HL-60 (cell line): Measurements from ENCODE around the gene FAXC.

Experiments used
- GABPA ChIP-seq: IDR thresholded peaks from 2 replicates; pipeline ENCODE4 v1.6.1; 2012; ENCODE audit warnings: low read depth
- POLR2AphosphoS5 ChIP-seq: IDR thresholded peaks from 2 replicates; pipeline ENCODE4 v1.6.1; 2012; ENCODE audit warnings: low read depth
- SPI1 ChIP-seq: IDR thresholded peaks from 2 replicates; pipeline ENCODE4 v1.6.1; 2012; ENCODE audit warnings: low read depth, mild to moderate bottlenecking, borderline replicate concordance
- TF ChIP-seq, protein P1 (sequence below): IDR thresholded peaks from one replicate; pipeline ENCODE4 v1.5.1; 2011; ENCODE audit warnings: low read length, control low read depth, inconsistent platforms; ENCODE audit not compliant: insufficient read depth
- TF ChIP-seq, protein P2 (sequence below): IDR thresholded peaks from 2 replicates; pipeline ENCODE4 v1.6.1; 2012; ENCODE audit warnings: low read depth; ENCODE audit not compliant: insufficient replicate concordance

DNA sequence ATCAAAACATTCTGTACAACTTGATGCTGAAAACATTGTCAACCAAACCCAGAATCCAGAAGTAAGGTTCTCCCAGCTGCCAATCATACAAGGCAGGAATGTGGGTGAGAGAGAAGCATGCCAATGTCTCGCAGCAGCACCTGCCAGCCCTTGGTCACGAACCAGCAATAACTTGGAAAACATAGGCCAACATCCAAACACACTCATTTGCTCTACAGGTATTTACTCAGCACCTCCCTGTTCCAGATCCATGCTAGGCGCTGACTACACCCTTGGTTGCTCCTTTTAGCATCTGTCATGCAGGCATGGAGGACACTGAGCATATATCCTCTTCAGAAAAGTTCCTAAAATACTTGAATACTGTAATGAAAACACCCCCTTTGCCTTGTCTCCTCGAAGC, 63.6 kb downstream of the FAXC start:
- TF ChIP-seq, protein P1, sequence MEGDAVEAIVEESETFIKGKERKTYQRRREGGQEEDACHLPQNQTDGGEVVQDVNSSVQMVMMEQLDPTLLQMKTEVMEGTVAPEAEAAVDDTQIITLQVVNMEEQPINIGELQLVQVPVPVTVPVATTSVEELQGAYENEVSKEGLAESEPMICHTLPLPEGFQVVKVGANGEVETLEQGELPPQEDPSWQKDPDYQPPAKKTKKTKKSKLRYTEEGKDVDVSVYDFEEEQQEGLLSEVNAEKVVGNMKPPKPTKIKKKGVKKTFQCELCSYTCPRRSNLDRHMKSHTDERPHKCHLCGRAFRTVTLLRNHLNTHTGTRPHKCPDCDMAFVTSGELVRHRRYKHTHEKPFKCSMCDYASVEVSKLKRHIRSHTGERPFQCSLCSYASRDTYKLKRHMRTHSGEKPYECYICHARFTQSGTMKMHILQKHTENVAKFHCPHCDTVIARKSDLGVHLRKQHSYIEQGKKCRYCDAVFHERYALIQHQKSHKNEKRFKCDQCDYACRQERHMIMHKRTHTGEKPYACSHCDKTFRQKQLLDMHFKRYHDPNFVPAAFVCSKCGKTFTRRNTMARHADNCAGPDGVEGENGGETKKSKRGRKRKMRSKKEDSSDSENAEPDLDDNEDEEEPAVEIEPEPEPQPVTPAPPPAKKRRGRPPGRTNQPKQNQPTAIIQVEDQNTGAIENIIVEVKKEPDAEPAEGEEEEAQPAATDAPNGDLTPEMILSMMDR: no peak
- TF ChIP-seq, protein P2, sequence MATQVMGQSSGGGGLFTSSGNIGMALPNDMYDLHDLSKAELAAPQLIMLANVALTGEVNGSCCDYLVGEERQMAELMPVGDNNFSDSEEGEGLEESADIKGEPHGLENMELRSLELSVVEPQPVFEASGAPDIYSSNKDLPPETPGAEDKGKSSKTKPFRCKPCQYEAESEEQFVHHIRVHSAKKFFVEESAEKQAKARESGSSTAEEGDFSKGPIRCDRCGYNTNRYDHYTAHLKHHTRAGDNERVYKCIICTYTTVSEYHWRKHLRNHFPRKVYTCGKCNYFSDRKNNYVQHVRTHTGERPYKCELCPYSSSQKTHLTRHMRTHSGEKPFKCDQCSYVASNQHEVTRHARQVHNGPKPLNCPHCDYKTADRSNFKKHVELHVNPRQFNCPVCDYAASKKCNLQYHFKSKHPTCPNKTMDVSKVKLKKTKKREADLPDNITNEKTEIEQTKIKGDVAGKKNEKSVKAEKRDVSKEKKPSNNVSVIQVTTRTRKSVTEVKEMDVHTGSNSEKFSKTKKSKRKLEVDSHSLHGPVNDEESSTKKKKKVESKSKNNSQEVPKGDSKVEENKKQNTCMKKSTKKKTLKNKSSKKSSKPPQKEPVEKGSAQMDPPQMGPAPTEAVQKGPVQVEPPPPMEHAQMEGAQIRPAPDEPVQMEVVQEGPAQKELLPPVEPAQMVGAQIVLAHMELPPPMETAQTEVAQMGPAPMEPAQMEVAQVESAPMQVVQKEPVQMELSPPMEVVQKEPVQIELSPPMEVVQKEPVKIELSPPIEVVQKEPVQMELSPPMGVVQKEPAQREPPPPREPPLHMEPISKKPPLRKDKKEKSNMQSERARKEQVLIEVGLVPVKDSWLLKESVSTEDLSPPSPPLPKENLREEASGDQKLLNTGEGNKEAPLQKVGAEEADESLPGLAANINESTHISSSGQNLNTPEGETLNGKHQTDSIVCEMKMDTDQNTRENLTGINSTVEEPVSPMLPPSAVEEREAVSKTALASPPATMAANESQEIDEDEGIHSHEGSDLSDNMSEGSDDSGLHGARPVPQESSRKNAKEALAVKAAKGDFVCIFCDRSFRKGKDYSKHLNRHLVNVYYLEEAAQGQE: no peak
- no peak for TF ChIP-seq POLR2AphosphoS5
- TF ChIP-seq SPI1: no peak
- TF ChIP-seq GABPA: no peak
